Liver (tissue), 9 donors: Measurements from ENCODE around the gene WDR90. TPM values are rescaled to one million over a fixed set of nuclear protein-coding genes. Genes with fewer than 3 reads are reported as not detected.
A peak's percentile ranks its signal among the peaks of the same experiment; 100 is the strongest.

Source experiments
- DNase-seq: peaks from one replicate; pipeline ENCODE4 v3.0.0-alpha.2; 2017; ENCODE audit warnings: low spot score
- H3K27ac ChIP-seq, 2 donors: one replicate each; pipeline ENCODE4 v1.7.0; 2013; ENCODE audit warnings: inconsistent platforms in 2 of 2, low read length in 2 of 2, control low read depth in 1 of 2, low read depth in 1 of 2, mild to moderate bottlenecking in 1 of 2
- H3K27me3 ChIP-seq, 4 donors: one replicate each; pipeline versions ENCODE4 v1.6.1 to v1.7.0; 2013; ENCODE audit warnings: low read length in 3 of 4, inconsistent platforms in 1 of 4, mild to moderate bottlenecking in 1 of 4, moderate library complexity in 1 of 4; ENCODE audit not compliant: control insufficient read depth in 4 of 4, insufficient read depth in 4 of 4
- H3K36me3 ChIP-seq, 4 donors: one replicate each; pipeline versions ENCODE4 v1.6.1 to v1.7.0; 2013; ENCODE audit warnings: low read length in 3 of 4, mild to moderate bottlenecking in 3 of 4, low read depth in 1 of 4, moderate library complexity in 1 of 4; ENCODE audit not compliant: control insufficient read depth in 4 of 4, insufficient read depth in 3 of 4
- H3K4me1 ChIP-seq, 4 donors: one replicate each; pipeline versions ENCODE4 v1.6.1 to v1.7.0; 2013; ENCODE audit warnings: low read length in 3 of 4, mild to moderate bottlenecking in 3 of 4, moderate library complexity in 1 of 4; ENCODE audit not compliant: control insufficient read depth in 4 of 4, insufficient read depth in 4 of 4
- H3K4me3 ChIP-seq, 3 donors: one replicate each; pipeline versions ENCODE4 v1.6.1 to v1.7.0; 2013; ENCODE audit warnings: low read length in 3 of 3, control low read depth in 1 of 3, low read depth in 1 of 3, mild to moderate bottlenecking in 1 of 3
- H3K9ac ChIP-seq, 2 donors: one replicate each; pipeline ENCODE4 v1.7.0; 2013; ENCODE audit warnings: low read length in 2 of 2, mild to moderate bottlenecking in 2 of 2, moderate library complexity in 2 of 2, control low read depth in 1 of 2, low read depth in 1 of 2
- H3K9me3 ChIP-seq, 4 donors: one replicate each; pipeline versions ENCODE4 v1.6.1 to v1.7.0; 2013; ENCODE audit warnings: low read length in 3 of 4; ENCODE audit not compliant: control insufficient read depth in 4 of 4
- CTCF ChIP-seq: fragments of 150-350 bp; IDR thresholded peaks from 2 replicates; pipeline ENCODE4 v1.5.1; 2017; ENCODE audit warnings: improper control_type of control experiment, low read depth, low read length; ENCODE audit not compliant: missing input control
- EGR1 ChIP-seq, 2 donors: IDR thresholded peaks; 2 replicates each; pipeline ENCODE4 v1.6.1; 2016 to 2018; ENCODE audit warnings: antibody characterized with exemption in 2 of 2, low read depth in 2 of 2
- FOXA1 ChIP-seq: IDR thresholded peaks from 2 replicates; pipeline ENCODE4 v1.6.1; 2016; ENCODE audit warnings: antibody characterized with exemption
- GABPA ChIP-seq, 2 donors: IDR thresholded peaks in 1 of 2; conservative IDR thresholded peaks in 1 of 2; 2 replicates each; pipeline ENCODE4 v1.6.1; 2016; ENCODE audit warnings: antibody characterized with exemption in 2 of 2, mild to moderate bottlenecking in 1 of 2, moderate library complexity in 1 of 2
- HNF4A ChIP-seq, 2 donors: conservative IDR thresholded peaks; 2 replicates each; pipeline ENCODE4 v1.6.1; 2016; ENCODE audit warnings: antibody characterized with exemption in 2 of 2, mild to moderate bottlenecking in 2 of 2
- HNF4G ChIP-seq: IDR thresholded peaks from 2 replicates; pipeline ENCODE4 v1.6.1; 2016; ENCODE audit warnings: antibody characterized with exemption
- JUND ChIP-seq, 2 donors: IDR thresholded peaks; 2 replicates each; pipeline ENCODE4 v1.6.1; 2016; ENCODE audit warnings: antibody characterized with exemption in 2 of 2
- NR2F2 ChIP-seq: IDR thresholded peaks from 2 replicates; pipeline ENCODE4 v1.6.1; 2016; ENCODE audit warnings: antibody characterized with exemption
- RAD21 ChIP-seq, 2 donors: IDR thresholded peaks; 2 replicates each; pipeline ENCODE4 v1.6.1; 2016; ENCODE audit warnings: antibody characterized with exemption in 2 of 2, mild to moderate bottlenecking in 2 of 2
- REST ChIP-seq: IDR thresholded peaks from 2 replicates; pipeline ENCODE4 v1.6.1; 2016; ENCODE audit warnings: antibody characterized with exemption, mild to moderate bottlenecking
- SP1 ChIP-seq: IDR thresholded peaks from 2 replicates; pipeline ENCODE4 v1.6.1; 2018; ENCODE audit warnings: antibody characterized with exemption, mild to moderate bottlenecking
- TAF1 ChIP-seq: conservative IDR thresholded peaks from 2 replicates; pipeline ENCODE4 v1.6.1; 2016; ENCODE audit warnings: antibody characterized with exemption, mild to moderate bottlenecking
- YY1 ChIP-seq: IDR thresholded peaks from 2 replicates; pipeline ENCODE4 v1.6.1; 2016; ENCODE audit warnings: antibody characterized with exemption, mild to moderate bottlenecking
- WGBS: extraction: QIAGEN DNeasy Blood & Tissue Kit; methylation state at CpG from one replicate; pipeline ENCODE4 v1.1.7; 2013; 5-methylcytosine and 5-hydroxymethylcytosine counted together
- polyA plus RNA-seq, 2 donors: library from polyadenylated mRNA; stranded (reverse) in 1 of 2; unstranded in 1 of 2; fragments of 200-250 nt in 1 of 2; fragments of >200 nt in 1 of 2; fragmentation: Nextera tagmentation in 1 of 2; extraction: Ambion mirVana in 1 of 2; gene quantifications; one replicate each; pipeline versions ENCODE4 v1.2.1 to v1.2.3, GENCODE V29; 2013 to 2015
- total RNA-seq, 2 donors: library from RNA; depleted of rRNA; stranded (reverse); fragments of >200 nt; gene quantifications; one replicate each; pipeline ENCODE4 v1.2.3, GENCODE V29; 2014
- TF ChIP-seq, protein P1 (sequence below): IDR thresholded peaks from 2 replicates; pipeline ENCODE4 v1.6.1; 2016; ENCODE audit warnings: antibody characterized with exemption
- TF ChIP-seq, protein P2 (sequence below): IDR thresholded peaks from 2 replicates; pipeline ENCODE4 v1.6.1; 2016; ENCODE audit warnings: antibody characterized with exemption
- donor health status: healthy.
- donor health status: healthy.
- donor health status: healthy.
- donor health status: healthy.
- donor health status: healthy.

WDR90 gene
- total and polyA plus RNA-seq, 4 donors = 4.7 to 13.4 (median 7.9) TPM

GRCh38 chr16:667780-668518 lies 18.8 kb downstream of the WDR90 start, which contains the start of gene RHOT2:
TSS of gene RHOT2 (plus strand) at chr16:668132. CDS start at chr16:668200, 68 bp downstream.
- WGBS = under 1% methylated on average over 78 of the region's 78 CpGs
- Histone ChIP-seq H3K4me1 (peaks cover 7 to 19% (median 15%) of the 10 kb centered on the region in 4 donors), H3K9ac (peak within 1 kb of the TSS; percentile 50 to 51), H3K36me3 (peaks cover 5 to 28% (median 15%) of the 10 kb centered on the region in 4 donors), H3K4me3 (peak within 1 kb of the TSS; percentile 58 to 93 (median 80)), H3K27ac (peak within 1 kb of the TSS; percentile 51 to 64), H3K27me3 (no peaks in the 10 kb centered on the region), H3K9me3 (no peaks in the 10 kb centered on the region)
- TF ChIP-seq NR2F2 (no peak), GABPA (IDR thresholded peaks at IDR 0.05 in 1 of 2, conservative IDR thresholded peaks at IDR 0.05 in 1 of 2) (peak in 1 of 2 donors; percentile 91), JUND (IDR thresholded peaks at IDR 0.05) (no peak), SP1 (peak; percentile 14), EGR1 (IDR thresholded peaks at IDR 0.05; ENCODE audit: low read depth in 2 of 2) (no peak), YY1 (peak; percentile 84), REST (no peak), RAD21 (IDR thresholded peaks at IDR 0.05) (peak in 1 of 2 donors; percentile 69), CTCF (peak; percentile 90)
- DNase-seq = peak; percentile 94

- DNase-seq = no peak
- no peaks in the 10 kb centered on the region for H3K9me3 ChIP-seq
- peaks cover 5 to 35% (median 18%) of the 10 kb centered on the region in 4 donors for H3K36me3 ChIP-seq
- WGBS = 11% methylated on average over 50 of the region's 50 CpGs
- peak overlapping the region; percentile 50 to 51 for H3K9ac ChIP-seq
- no peaks in the 10 kb centered on the region for H3K27me3 ChIP-seq
- peak overlapping the region in 1 of 2 donors; percentile 51 for H3K27ac ChIP-seq
- TF ChIP-seq EGR1 (IDR thresholded peaks at IDR 0.05; ENCODE audit: low read depth in 2 of 2) (no peak), SP1 (no peak), HNF4G (no peak), GABPA (IDR thresholded peaks at IDR 0.05 in 1 of 2, conservative IDR thresholded peaks at IDR 0.05 in 1 of 2) (no peak), JUND (IDR thresholded peaks at IDR 0.05) (no peak), TAF1 (no peak), FOXA1 (no peak), REST (no peak), HNF4A (conservative IDR thresholded peaks at IDR 0.05) (no peak)
- TF ChIP-seq, protein P1, sequence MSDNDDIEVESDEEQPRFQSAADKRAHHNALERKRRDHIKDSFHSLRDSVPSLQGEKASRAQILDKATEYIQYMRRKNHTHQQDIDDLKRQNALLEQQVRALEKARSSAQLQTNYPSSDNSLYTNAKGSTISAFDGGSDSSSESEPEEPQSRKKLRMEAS = no peak
- TF ChIP-seq, protein P2, sequence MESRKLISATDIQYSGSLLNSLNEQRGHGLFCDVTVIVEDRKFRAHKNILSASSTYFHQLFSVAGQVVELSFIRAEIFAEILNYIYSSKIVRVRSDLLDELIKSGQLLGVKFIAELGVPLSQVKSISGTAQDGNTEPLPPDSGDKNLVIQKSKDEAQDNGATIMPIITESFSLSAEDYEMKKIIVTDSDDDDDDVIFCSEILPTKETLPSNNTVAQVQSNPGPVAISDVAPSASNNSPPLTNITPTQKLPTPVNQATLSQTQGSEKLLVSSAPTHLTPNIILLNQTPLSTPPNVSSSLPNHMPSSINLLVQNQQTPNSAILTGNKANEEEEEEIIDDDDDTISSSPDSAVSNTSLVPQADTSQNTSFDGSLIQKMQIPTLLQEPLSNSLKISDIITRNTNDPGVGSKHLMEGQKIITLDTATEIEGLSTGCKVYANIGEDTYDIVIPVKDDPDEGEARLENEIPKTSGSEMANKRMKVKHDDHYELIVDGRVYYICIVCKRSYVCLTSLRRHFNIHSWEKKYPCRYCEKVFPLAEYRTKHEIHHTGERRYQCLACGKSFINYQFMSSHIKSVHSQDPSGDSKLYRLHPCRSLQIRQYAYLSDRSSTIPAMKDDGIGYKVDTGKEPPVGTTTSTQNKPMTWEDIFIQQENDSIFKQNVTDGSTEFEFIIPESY = no peak
- peaks cover 7 to 19% (median 15%) of the 10 kb centered on the region in 4 donors for H3K4me1 ChIP-seq
- H3K4me3 ChIP-seq = peak overlapping the region; percentile 58 to 93 (median 80)
Measured at GRCh38 chr16:668519-669171, 19.5 kb downstream of the WDR90 start.
